HG02588 (cell line): ENCODE results near the gene GDF11.

ENCODE experiments used
- ATAC-seq: cut with Tn5 transposase; IDR thresholded peaks from one replicate; pipeline ENCODE4 v1.9.1; 2021; ENCODE audit warnings: mild to moderate bottlenecking, moderate library complexity; ENCODE audit not compliant: unreplicated experiment

The GDF11 gene

GRCh38 chr12:55722948-55723347 is 20.0 kb upstream of the GDF11 start:
- ATAC-seq, result no peak

DNA sequence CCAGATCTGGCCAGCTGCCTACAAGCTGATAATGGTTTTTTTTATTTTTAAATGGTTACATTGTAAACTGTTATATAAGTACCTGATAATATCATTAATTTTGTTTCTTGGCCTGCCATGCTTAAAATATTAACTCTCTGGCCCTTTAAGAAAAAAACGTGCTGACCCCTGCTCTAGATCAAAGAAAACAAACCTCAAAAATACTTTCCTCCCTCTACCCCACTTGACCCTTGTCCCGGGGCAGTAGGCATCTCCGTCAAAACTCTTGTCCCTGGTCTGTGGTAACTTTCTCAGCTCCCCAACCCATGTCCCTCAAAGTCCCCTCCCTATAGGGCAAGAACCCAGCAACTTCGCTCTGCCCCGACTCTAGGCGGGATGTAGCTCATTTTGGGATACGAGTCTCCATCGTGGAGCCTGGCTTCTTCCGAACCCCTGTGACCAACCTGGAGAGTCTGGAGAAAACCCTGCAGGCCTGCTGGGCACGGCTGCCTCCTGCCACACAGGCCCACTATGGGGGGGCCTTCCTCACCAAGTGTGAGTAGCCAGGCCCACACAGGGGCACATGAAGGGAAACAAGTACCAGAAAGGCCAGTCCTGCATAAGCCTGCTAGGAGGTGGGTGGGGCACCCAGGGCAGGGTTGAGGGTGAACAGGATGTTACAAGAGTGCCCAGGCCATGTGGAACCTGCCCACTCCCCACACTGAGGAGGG is 19.3 kb upstream of the GDF11 start:
- ATAC-seq, result no peak

- ATAC-seq, result peak; percentile 26
Observed at GRCh38 chr12:55724226-55724939, 18.5 kb upstream of the GDF11 start.

- ATAC-seq, result no peak
Observed at GRCh38 chr12:55724940-55725309, 18.0 kb upstream of the GDF11 start.

DNA sequence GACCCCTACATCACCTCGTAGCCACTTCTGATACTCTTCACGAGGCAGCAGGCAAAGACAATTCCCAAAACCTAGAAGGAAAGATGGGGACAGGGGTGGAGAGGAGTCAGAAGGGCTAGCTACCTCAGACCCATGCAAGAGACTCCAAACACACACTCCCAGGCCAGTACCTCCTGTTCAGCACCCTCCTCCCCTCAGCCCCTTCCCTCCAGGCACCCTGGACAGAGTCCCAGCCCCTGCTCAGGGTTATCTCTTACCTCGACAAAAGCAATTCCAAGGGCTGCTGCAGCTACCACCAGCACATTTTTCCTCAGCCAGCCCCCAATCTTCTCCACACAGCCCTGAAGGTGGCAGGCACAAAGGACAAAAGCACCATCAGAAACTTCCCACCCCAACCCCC is 17.4 kb upstream of the GDF11 start:
- ATAC-seq, result no peak

- ATAC-seq, result no peak
Observed at GRCh38 chr12:55726971-55727370, 16.0 kb upstream of the GDF11 start.

- no peak for ATAC-seq
Observed at GRCh38 chr12:55727643-55728185, 15.2 kb upstream of the GDF11 start.

GRCh38 chr12:55728186-55728938 is 14.6 kb upstream of the GDF11 start:
- peak; percentile 20 for ATAC-seq

GRCh38 chr12:55728939-55729818 is 13.7 kb upstream of the GDF11 start, which contains the start of gene CD63:
Gene CD63, minus strand, starts transcription at chr12:55729009. Its CDS starts 668 bp downstream, at chr12:55728341.
- ATAC-seq, result peak; percentile 68

GRCh38 chr12:55729819-55730818 is 12.8 kb upstream of the GDF11 start:
- peak; percentile 24 for ATAC-seq

DNA sequence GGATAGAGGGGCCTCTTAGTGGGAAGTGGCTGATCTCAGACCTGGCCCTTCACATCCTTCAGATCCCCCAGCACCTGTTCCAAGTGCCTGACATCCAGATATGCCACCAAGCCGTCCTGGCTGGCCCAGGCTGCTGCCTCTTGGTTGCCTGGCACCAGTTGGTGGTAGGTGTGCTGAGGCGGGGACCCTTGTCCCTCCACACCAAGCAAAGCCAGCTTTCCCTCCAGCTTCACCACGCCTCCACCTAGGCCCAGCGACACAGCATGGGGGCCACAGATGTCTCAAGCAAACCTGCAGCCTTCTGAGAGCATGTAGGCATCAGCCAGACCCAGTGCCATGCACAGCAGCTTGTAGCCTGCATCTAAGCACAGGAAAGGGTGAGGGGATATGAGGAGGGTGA is 10.6 kb upstream of the GDF11 start:
- no peak for ATAC-seq

GRCh38 chr12:55733021-55733555 is 9.8 kb upstream of the GDF11 start:
- ATAC-seq, result no peak

DNA sequence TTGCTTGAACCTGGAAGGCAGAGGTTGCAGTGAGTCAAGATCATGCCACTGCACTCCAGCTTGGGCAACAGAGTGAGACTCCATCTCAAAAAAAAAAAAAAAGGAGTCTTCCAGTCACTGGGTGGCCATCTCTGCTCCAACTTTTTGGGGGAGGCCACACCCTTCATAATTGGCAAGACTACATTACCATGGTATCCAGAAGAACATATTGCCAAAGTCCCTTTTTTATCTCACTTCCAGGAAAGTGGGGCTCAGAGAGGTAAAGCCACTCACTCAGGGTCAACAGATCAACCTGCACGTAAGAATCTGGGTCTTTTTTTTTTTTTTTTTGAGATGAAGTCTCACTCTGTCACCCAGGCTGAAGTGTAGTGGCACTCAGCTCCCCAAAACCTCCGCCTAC is 9.1 kb upstream of the GDF11 start:
- ATAC-seq, result no peak

- no peak for ATAC-seq
Observed at GRCh38 chr12:55734595-55734994, 8.3 kb upstream of the GDF11 start.

DNA sequence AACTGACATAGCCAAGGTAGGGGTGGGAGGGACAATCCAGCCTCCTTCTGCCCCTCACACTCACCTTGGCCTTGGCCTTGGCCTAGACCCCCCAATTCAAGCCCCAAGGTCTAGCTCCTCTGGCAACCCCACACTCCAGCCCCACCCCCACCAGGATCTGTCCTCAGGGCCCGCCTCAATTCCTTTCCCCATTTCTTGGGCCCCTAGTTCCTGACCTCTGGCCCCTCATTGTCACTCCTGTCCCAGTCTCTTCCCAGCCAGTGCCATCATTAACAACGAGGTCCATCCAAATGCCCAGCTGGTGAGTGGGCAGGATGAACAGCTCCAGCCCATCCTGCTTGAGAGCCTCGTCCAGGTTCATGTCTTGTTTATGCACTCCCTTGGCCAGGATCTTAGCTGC is 6.8 kb upstream of the GDF11 start:
- no peak for ATAC-seq

DNA sequence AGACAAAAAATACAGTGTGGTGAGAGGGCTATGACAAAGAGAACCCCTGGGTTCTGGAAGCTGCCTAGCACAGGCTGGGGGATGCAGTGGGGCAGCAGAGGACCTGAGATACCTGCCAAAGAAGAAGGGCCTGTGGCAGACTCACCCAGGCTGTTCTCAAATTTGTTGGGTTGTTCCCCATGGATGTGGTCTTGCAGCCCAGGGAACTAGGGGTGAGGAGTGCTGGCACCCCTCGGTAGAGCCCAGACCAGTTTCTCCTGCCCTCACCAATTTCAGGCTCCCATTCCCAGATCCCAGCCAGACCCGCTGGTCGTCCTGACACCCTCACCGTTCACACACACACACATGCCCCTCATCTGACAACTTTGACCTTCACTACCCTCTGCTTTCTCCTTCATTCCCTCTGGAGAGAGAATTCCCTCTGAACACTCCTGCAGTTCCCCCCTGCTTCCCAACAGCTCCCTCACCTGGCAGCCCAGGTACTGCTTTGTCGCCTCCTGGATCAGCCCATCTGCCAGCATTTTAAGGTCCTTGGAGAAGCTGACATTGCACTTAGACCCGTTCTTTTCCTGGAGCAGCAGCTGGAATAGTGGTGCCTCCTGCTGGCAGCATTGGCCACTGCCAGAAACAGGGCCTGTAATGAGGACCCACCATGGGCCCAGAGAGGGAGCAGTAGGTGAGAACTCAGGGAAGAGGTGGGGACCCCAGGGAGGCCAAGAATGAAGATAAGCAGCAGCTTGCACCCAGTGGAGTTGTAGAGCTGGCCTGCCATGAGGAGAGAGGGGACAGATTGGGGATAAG is 5.9 kb upstream of the GDF11 start:
- peak; percentile 35 for ATAC-seq

DNA sequence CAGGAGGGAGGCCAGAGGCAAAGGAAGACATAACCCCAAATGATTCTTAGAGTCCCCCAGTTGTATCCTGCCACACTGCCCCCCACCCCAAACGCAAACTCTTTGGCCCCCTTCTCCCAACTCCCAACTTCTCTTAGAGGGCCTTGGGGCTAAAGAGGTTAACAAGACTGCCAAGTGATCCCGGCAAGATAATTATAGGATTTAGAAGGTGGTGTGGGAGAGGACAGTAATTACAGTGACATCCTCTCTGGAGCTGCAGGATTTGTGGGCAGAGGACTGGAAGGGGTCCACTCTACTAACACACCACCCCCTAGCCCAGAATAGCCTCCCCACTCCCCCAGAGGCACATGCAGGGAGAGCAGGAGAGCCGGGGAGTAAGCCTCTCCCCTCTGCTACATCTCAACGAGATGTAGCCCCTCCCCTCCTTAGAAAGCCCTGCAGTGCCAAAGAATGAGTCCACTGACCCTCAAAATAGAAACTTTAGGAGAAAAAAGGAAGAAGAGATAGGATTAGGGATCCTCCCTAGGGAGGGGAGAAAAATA is 5.3 kb upstream of the GDF11 start:
- no peak for ATAC-seq
